ENCODE measurements around the gene STK32B.

The STK32B gene

GRCh38 chr4:5371415-5372190 lies 320.3 kb downstream of the STK32B start:
- DNase-seq, result no peak

- DNase-seq, result no peak
Observed at GRCh38 chr4:5372198-5372597, 320.9 kb downstream of the STK32B start.

GRCh38 chr4:5373327-5373726 lies 322.0 kb downstream of the STK32B start:
- DNase-seq, result no peak

GRCh38 chr4:5374592-5374991 lies 323.3 kb downstream of the STK32B start:
- DNase-seq, result no peak

- no peak for DNase-seq
Observed at GRCh38 chr4:5374994-5375393, 323.7 kb downstream of the STK32B start.

- DNase-seq, result no peak
Observed at GRCh38 chr4:5376015-5376414, 324.7 kb downstream of the STK32B start.

- DNase-seq, result no peak
Observed at GRCh38 chr4:5378002-5378401, 326.7 kb downstream of the STK32B start.

GRCh38 chr4:5379895-5380294 lies 328.6 kb downstream of the STK32B start:
- no peak for DNase-seq

GRCh38 chr4:5381961-5382441 lies 330.7 kb downstream of the STK32B start:
- no peak for DNase-seq

- DNase-seq, result no peak
Observed at GRCh38 chr4:5383191-5383980, 332.1 kb downstream of the STK32B start.

GRCh38 chr4:5385741-5386311 lies 334.5 kb downstream of the STK32B start:
- no peak for DNase-seq

GRCh38 chr4:5386921-5387320 lies 335.6 kb downstream of the STK32B start:
- DNase-seq, result no peak

- no peak for DNase-seq
Observed at GRCh38 chr4:5387457-5387856, 336.2 kb downstream of the STK32B start.

GRCh38 chr4:5389756-5390310 lies 338.6 kb downstream of the STK32B start:
- no peak for DNase-seq

- no peak for DNase-seq
Observed at GRCh38 chr4:5391492-5391891, 340.2 kb downstream of the STK32B start.

- no peak for DNase-seq
Observed at GRCh38 chr4:5393911-5394513, 342.7 kb downstream of the STK32B start.

GRCh38 chr4:5395781-5396180 lies 344.5 kb downstream of the STK32B start:
- DNase-seq, result no peak

GRCh38 chr4:5398056-5398455 lies 346.8 kb downstream of the STK32B start:
- no peak for DNase-seq

- DNase-seq, result no peak
Observed at GRCh38 chr4:5399124-5399523, 347.8 kb downstream of the STK32B start.

GRCh38 chr4:5399790-5400421 lies 348.6 kb downstream of the STK32B start:
- peak; percentile 0 for DNase-seq

- DNase-seq, result no peak
Observed at GRCh38 chr4:5403746-5404497, 352.6 kb downstream of the STK32B start.

- no peak for DNase-seq
Observed at GRCh38 chr4:5409237-5409636, 358.0 kb downstream of the STK32B start.

All from MV-4-11 (cell line).